PFSK-1 (cell line): ENCODE results near the gene MSH5.

Experiments used
- FOXP2 ChIP-seq: optimal IDR thresholded peaks from 2 replicates; pipeline ENCODE3; 2011; ENCODE audit warnings: borderline replicate concordance, control low read depth, inconsistent platforms; ENCODE audit not compliant: insufficient read depth; ENCODE audit errors: extremely low read length, extremely low read depth
- POLR2AphosphoS5 ChIP-seq: IDR thresholded peaks from 2 replicates; pipeline ENCODE4 v1.6.1; 2012; ENCODE audit warnings: low read depth, mild to moderate bottlenecking, control low read depth, low read length, moderate library complexity
- REST ChIP-seq, 2 experiments: IDR thresholded peaks; 2 replicates each; pipeline versions ENCODE4 v1.6.1 to v1.8.0; 2011 to 2012; ENCODE audit warnings: low read depth in 2 of 2, low read length in 2 of 2, control low read depth in 1 of 2, inconsistent platforms in 1 of 2, mild to moderate bottlenecking in 1 of 2, moderate library complexity in 1 of 2; ENCODE audit not compliant: insufficient read depth in 1 of 2
- SIN3A ChIP-seq: IDR thresholded peaks from 2 replicates; pipeline ENCODE4 v1.6.1; 2012; ENCODE audit warnings: mild to moderate bottlenecking, low read length, moderate library complexity, borderline replicate concordance; ENCODE audit not compliant: insufficient read depth
- TAF1 ChIP-seq: IDR thresholded peaks from 2 replicates; pipeline ENCODE4 v1.6.1; 2012; ENCODE audit warnings: low read length, control low read depth, borderline replicate concordance; ENCODE audit not compliant: insufficient read depth

Gene MSH5

GRCh38 chr6:31723245-31723979 is 16.4 kb upstream of the MSH5 start, which contains the start of gene MPIG6B:
Gene MPIG6B (plus strand): TSS chr6:31723373. CDS start chr6:31723384, 11 bp downstream.
- TF ChIP-seq TAF1 (no peak), FOXP2 (no peak), POLR2AphosphoS5 (no peak), SIN3A (no peak), REST (IDR thresholded peaks at IDR 0.05; ENCODE audit: insufficient read depth in 1 of 2, low read depth in 2 of 2, low read length in 2 of 2) (no peak)

GRCh38 chr6:31723980-31724691 is 15.7 kb upstream of the MSH5 start:
- no peak for TF ChIP-seq POLR2AphosphoS5
- no peak for TF ChIP-seq TAF1
- no peak for TF ChIP-seq REST (IDR thresholded peaks at IDR 0.05; ENCODE audit: insufficient read depth in 1 of 2, low read depth in 2 of 2, low read length in 2 of 2)
- no peak for TF ChIP-seq FOXP2
- no peak for TF ChIP-seq SIN3A

- TF ChIP-seq TAF1 (no peak), SIN3A (no peak), POLR2AphosphoS5 (no peak), REST (IDR thresholded peaks at IDR 0.05; ENCODE audit: insufficient read depth in 1 of 2, low read depth in 2 of 2, low read length in 2 of 2) (no peak), FOXP2 (no peak)
Measured at GRCh38 chr6:31725502-31726350, 14.1 kb upstream of the MSH5 start.

GRCh38 chr6:31727034-31727716 is 12.6 kb upstream of the MSH5 start:
- TF ChIP-seq TAF1: no peak
- no peak for TF ChIP-seq FOXP2
- TF ChIP-seq POLR2AphosphoS5: no peak
- TF ChIP-seq REST (IDR thresholded peaks at IDR 0.05; ENCODE audit: insufficient read depth in 1 of 2, low read depth in 2 of 2, low read length in 2 of 2): no peak
- TF ChIP-seq SIN3A: no peak
